Erythroblast (primary cell): Measurements from ENCODE around the gene DRAM2.

Experiments
- GATA1 ChIP-seq: IDR thresholded peaks from 2 replicates; pipeline ENCODE4 v1.6.1; 2011; ENCODE audit warnings: low read depth, mild to moderate bottlenecking, control low read depth, low read length, moderate library complexity
- POLR2A ChIP-seq: IDR thresholded peaks from 2 replicates; pipeline ENCODE4 v1.6.1; 2011; ENCODE audit warnings: mild to moderate bottlenecking, low read length

DNA sequence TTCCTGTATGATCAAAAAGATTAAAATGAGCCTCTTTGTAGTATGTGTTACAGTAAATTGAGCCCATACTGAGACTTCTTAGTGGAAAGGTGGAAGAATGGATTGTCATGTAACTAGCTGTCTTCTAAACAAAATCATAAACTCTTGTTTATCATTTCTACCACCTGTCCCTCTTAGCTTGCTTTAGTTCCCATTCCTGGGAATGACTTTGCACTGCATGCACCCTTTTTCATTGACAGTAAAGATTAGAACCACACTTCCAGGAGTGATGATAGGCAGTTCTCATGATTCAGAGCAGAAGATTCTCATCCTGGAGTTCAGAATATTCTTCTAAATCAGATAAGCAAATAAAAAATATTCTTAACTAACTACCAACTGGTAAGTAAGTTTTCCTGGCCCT lies 32.6 kb upstream of the DRAM2 start:
- TF ChIP-seq POLR2A, result no peak
- TF ChIP-seq GATA1, result no peak
